Measurements from ENCODE around the gene BLVRB.

- TF ChIP-seq CTCF (IDR thresholded peaks at IDR 0.05), result no peak
- no peak for TF ChIP-seq POLR2A (IDR thresholded peaks at IDR 0.05)
These were observed 23.8 kb downstream of the BLVRB start for GRCh38 chr19:40441719-40442253.

All from uterus (tissue), 2 donors.